NB4 (cell line): ENCODE measurements around the gene TRIM9.

ENCODE experiments used
- CTCF ChIP-seq: IDR thresholded peaks from one replicate; pipeline ENCODE4 v1.5.1; 2012; ENCODE audit warnings: low read depth, low read length
- POLR2A ChIP-seq: IDR thresholded peaks from 2 replicates; pipeline ENCODE4 v1.6.1; 2011; ENCODE audit warnings: mild to moderate bottlenecking; ENCODE audit not compliant: insufficient read length; ENCODE audit errors: extremely low read depth
- TF ChIP-seq, protein P1 (sequence below): IDR thresholded peaks from 2 replicates; pipeline ENCODE4 v1.6.1; 2011; ENCODE audit warnings: low read depth, low read length

DNA sequence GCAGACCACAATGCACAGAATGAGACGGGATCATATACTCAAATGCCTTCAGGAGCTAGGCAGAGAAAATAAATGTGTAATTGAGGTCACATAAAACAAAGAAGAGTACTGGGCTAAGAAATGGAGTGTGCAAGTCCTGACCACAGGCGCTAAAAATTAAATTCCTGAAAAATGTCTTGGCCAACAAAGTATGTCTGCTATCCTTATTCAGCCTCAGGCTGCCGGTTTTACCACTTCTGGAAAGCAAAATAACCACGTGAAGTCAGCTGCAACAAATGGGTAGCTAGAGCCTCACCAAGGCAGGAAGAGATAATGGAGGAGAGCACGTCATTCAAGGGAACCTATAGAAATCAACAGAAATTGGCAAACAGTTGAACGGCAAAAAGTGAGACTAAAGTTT is 153.8 kb downstream of the TRIM9 start:
- TF ChIP-seq POLR2A (no peak), CTCF (no peak)
- TF ChIP-seq, protein P1, sequence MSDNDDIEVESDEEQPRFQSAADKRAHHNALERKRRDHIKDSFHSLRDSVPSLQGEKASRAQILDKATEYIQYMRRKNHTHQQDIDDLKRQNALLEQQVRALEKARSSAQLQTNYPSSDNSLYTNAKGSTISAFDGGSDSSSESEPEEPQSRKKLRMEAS: no peak
